Fibroblast of mammary gland (primary cell): Measurements from ENCODE around the gene ARHGAP29.

ENCODE experiments used
- DNase-seq: peaks from one replicate; pipeline ENCODE4 v3.0.0-alpha.2; 2010; ENCODE audit warnings: low read depth
- H3K4me3 ChIP-seq: 2 replicates; pipeline ENCODE4 v1.5.1; 2011; ENCODE audit warnings: low read depth, mild to moderate bottlenecking, low read length, moderate library complexity; ENCODE audit not compliant: control insufficient read depth
- CTCF ChIP-seq: conservative IDR thresholded peaks from 2 replicates; pipeline ENCODE4 v1.5.1; 2011; ENCODE audit warnings: low read depth, low read length, inconsistent platforms; ENCODE audit not compliant: control insufficient read depth, insufficient read depth

The ARHGAP29 gene

GRCh38 chr1:94237291-94238226 lies at the start of gene ARHGAP29:
TSS of gene ARHGAP29 (minus strand) at chr1:94237584. CDS start at chr1:94231611, 5,973 bp downstream.
- peak within 1 kb of the TSS; percentile 89 for H3K4me3 ChIP-seq
- TF ChIP-seq CTCF = no peak
- peak; percentile 58 for DNase-seq

GRCh38 chr1:94286864-94287437 lies 49.6 kb upstream of the ARHGAP29 start:
- no peak overlapping the region for H3K4me3 ChIP-seq
- TF ChIP-seq CTCF = no peak
- DNase-seq = no peak

- DNase-seq = peak; percentile 55
- no peak overlapping the region for H3K4me3 ChIP-seq
- no peak for TF ChIP-seq CTCF
These were observed 47.8 kb upstream of the ARHGAP29 start for GRCh38 chr1:94285031-94285654.

- DNase-seq = no peak
- no peak overlapping the region for H3K4me3 ChIP-seq
- no peak for TF ChIP-seq CTCF
These were observed 47.1 kb upstream of the ARHGAP29 start for GRCh38 chr1:94284476-94284875.

- no peak for TF ChIP-seq CTCF
- H3K4me3 ChIP-seq = no peak overlapping the region
- DNase-seq = peak; percentile 51
These were observed 46.1 kb upstream of the ARHGAP29 start for GRCh38 chr1:94283462-94283861.

GRCh38 chr1:94282143-94282711 lies 44.8 kb upstream of the ARHGAP29 start:
- TF ChIP-seq CTCF = no peak
- H3K4me3 ChIP-seq = no peak overlapping the region
- no peak for DNase-seq
